ENCODE measurements around the gene RAPGEF6.

DNA sequence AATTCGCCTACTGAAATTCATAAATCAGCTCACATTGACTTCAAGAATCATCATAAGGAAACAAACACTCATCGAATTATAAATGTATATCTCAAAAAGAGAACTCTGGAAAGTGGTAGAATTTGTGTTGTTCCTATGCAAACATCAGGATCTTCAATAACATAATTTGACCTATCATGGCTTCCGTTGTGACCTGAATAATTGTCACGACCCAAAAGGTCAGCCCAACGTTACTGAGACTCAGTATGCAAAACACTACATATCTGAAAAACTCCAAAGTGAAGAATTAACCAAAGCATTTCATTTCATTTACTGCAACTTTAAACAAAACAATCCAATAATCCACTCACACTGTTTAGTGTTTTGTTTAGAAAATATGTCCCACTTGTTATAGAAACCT is 1.2 kb downstream of the RAPGEF6 start:
- TF ChIP-seq, protein P1, sequence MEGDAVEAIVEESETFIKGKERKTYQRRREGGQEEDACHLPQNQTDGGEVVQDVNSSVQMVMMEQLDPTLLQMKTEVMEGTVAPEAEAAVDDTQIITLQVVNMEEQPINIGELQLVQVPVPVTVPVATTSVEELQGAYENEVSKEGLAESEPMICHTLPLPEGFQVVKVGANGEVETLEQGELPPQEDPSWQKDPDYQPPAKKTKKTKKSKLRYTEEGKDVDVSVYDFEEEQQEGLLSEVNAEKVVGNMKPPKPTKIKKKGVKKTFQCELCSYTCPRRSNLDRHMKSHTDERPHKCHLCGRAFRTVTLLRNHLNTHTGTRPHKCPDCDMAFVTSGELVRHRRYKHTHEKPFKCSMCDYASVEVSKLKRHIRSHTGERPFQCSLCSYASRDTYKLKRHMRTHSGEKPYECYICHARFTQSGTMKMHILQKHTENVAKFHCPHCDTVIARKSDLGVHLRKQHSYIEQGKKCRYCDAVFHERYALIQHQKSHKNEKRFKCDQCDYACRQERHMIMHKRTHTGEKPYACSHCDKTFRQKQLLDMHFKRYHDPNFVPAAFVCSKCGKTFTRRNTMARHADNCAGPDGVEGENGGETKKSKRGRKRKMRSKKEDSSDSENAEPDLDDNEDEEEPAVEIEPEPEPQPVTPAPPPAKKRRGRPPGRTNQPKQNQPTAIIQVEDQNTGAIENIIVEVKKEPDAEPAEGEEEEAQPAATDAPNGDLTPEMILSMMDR (IDR thresholded peaks at IDR 0.05): no peak
- TF ChIP-seq POLR2A (IDR thresholded peaks at IDR 0.05): no peak

All from adrenal gland (tissue), 5 donors.